Cardiac muscle cell (in vitro differentiated cells and primary cell): ENCODE measurements around the gene EMP1. TPM values are rescaled to one million over a fixed set of nuclear protein-coding genes. Genes with fewer than 3 reads are reported as not detected.

ENCODE experiments used
- DNase-seq, 2 donors: peaks; one replicate each; pipeline versions ENCODE4 v3.0.0 to v3.0.0-alpha.2; 2010 to 2017; ENCODE audit warnings: low read depth in 1 of 2, low spot score in 1 of 2
- H3K27ac ChIP-seq: fragments of 200-600 bp; sonication (generic); 2 replicates; pipeline ENCODE4 v1.5.1; 2016
- H3K27me3 ChIP-seq: fragments of 200-600 bp; sonication (generic); 2 replicates; pipeline ENCODE4 v1.6.0; 2016; ENCODE audit warnings: control low read depth
- H3K36me3 ChIP-seq: fragments of 200-600 bp; sonication (generic); 2 replicates; pipeline ENCODE4 v1.5.1; 2016; ENCODE audit warnings: control low read depth
- H3K4me1 ChIP-seq: fragments of 200-600 bp; sonication (generic); 2 replicates; pipeline ENCODE4 v1.8.1; 2017; ENCODE audit warnings: low read depth, mild to moderate bottlenecking, mixed run types
- H3K4me3 ChIP-seq: fragments of 200-600 bp; sonication (generic); 2 replicates; pipeline ENCODE4 v1.5.1; 2016; ENCODE audit warnings: mild to moderate bottlenecking
- H3K9me3 ChIP-seq: fragments of 200-600 bp; sonication (generic); 2 replicates; pipeline ENCODE4 v1.5.1; 2017; ENCODE audit warnings: low read depth, mild to moderate bottlenecking, control low read depth
- CTCF ChIP-seq: IDR thresholded peaks from 2 replicates; pipeline ENCODE4 v1.5.1; 2012; ENCODE audit warnings: low read depth, mild to moderate bottlenecking, low read length
- polyA plus RNA-seq: library from polyadenylated mRNA; unstranded; fragments of >200 nt; fragmentation: Nextera tagmentation; extraction: Ambion mirVana; gene quantifications from 2 replicates; pipeline ENCODE4 v1.2.1, GENCODE V29; 2016
- total RNA-seq: library from RNA; depleted of rRNA; stranded (reverse); fragments of >200 nt; gene quantifications from 2 replicates; pipeline ENCODE4 v1.2.3, GENCODE V29; 2016

The EMP1 gene
- total and polyA plus RNA-seq, 2 experiments from 2014 or later, result 0.30 to 1.7 TPM

- H3K9me3 ChIP-seq, result no peaks in the 10 kb centered on the region
- no peak for TF ChIP-seq CTCF
- H3K36me3 ChIP-seq, result no peaks in the 10 kb centered on the region
- no peak for DNase-seq
- H3K4me1 ChIP-seq, result no peaks in the 10 kb centered on the region
- no peak overlapping the region for H3K4me3 ChIP-seq
- no peaks in the 10 kb centered on the region for H3K27me3 ChIP-seq
- no peak overlapping the region for H3K27ac ChIP-seq
Measured at GRCh38 chr12:13167906-13168305, 28.6 kb upstream of the EMP1 start.

GRCh38 chr12:13169272-13169671, 27.3 kb upstream of the EMP1 start:
- Histone ChIP-seq H3K36me3 (no peaks in the 10 kb centered on the region), H3K9me3 (no peaks in the 10 kb centered on the region), H3K4me3 (no peak overlapping the region), H3K4me1 (no peaks in the 10 kb centered on the region), H3K27ac (no peak overlapping the region), H3K27me3 (no peaks in the 10 kb centered on the region)
- TF ChIP-seq CTCF, result no peak
- no peak for DNase-seq

- Histone ChIP-seq H3K4me1 (no peaks in the 10 kb centered on the region), H3K36me3 (no peaks in the 10 kb centered on the region), H3K27ac (no peak overlapping the region), H3K4me3 (no peak overlapping the region), H3K9me3 (no peaks in the 10 kb centered on the region), H3K27me3 (no peaks in the 10 kb centered on the region)
- TF ChIP-seq CTCF, result no peak
- no peak for DNase-seq
Measured at GRCh38 chr12:13170892-13171490, 25.5 kb upstream of the EMP1 start.

GRCh38 chr12:13171921-13172859, 24.3 kb upstream of the EMP1 start:
- no peaks in the 10 kb centered on the region for H3K27me3 ChIP-seq
- H3K4me3 ChIP-seq, result no peak overlapping the region
- no peaks in the 10 kb centered on the region for H3K9me3 ChIP-seq
- no peak for TF ChIP-seq CTCF
- DNase-seq, result peak; percentile 47 to 53
- H3K36me3 ChIP-seq, result no peaks in the 10 kb centered on the region
- no peaks in the 10 kb centered on the region for H3K4me1 ChIP-seq
- no peak overlapping the region for H3K27ac ChIP-seq

GRCh38 chr12:13173012-13173932, 23.3 kb upstream of the EMP1 start:
- H3K4me3 ChIP-seq, result no peak overlapping the region
- H3K9me3 ChIP-seq, result no peaks in the 10 kb centered on the region
- no peaks in the 10 kb centered on the region for H3K4me1 ChIP-seq
- no peak for TF ChIP-seq CTCF
- peak in 1 of 2 donors; percentile 87 for DNase-seq
- no peaks in the 10 kb centered on the region for H3K36me3 ChIP-seq
- no peaks in the 10 kb centered on the region for H3K27me3 ChIP-seq
- no peak overlapping the region for H3K27ac ChIP-seq
